ENCODE data around the gene SHC2.
"Not testable (repeated sequence)": the region's sequence is repeated elsewhere in the genome, so short reads cannot be mapped to it uniquely, and the experiment has no call there.

SHC2 gene

DNA sequence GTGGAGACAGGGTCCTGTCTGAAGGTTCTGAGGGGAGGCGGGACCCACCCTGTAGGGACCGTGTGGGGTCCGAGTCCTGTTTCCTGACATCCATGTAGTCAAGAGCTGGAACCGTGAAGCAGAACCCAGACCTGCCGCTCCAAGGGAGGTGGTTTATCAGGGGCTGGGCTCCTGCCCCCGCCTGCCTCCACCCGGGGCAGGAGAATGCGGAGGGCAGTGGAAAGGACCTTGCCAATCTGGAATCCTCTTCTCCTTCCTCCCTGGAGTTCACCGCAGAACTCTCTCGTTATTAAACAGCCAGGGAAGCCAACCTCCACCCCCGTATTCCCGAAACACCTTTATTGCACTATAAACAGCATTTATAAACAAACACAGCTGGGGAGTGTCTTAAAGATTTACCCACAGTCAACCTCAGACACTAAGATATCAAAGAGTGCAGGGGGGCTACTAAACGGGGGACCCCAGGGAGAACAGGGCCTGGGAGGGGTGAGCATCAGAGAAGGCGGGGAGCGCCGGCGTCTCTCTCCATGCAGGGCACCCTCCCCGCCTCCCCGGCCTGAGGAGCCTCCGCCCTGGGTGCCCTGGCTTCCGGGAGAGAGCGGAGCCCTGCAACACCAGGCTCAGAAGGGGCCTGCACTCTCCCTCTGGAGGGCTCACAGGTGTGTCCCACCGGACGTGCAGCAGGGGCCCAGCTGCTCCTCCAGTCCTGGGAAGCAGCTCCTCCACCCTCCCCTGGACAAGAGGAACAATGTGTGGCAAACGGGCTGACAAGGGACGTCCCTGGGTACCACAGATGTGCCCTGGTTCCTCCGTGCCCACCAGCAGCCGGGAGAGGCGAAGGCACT lies 55.5 kb downstream of the SHC2 start:
- DNase-seq = no peak

- peak; percentile 21 for DNase-seq
Observed at GRCh38 chr19:403221-404027, 57.4 kb downstream of the SHC2 start.

- peak; percentile 6 for DNase-seq
Observed at GRCh38 chr19:402786-403185, 58.0 kb downstream of the SHC2 start.

DNA sequence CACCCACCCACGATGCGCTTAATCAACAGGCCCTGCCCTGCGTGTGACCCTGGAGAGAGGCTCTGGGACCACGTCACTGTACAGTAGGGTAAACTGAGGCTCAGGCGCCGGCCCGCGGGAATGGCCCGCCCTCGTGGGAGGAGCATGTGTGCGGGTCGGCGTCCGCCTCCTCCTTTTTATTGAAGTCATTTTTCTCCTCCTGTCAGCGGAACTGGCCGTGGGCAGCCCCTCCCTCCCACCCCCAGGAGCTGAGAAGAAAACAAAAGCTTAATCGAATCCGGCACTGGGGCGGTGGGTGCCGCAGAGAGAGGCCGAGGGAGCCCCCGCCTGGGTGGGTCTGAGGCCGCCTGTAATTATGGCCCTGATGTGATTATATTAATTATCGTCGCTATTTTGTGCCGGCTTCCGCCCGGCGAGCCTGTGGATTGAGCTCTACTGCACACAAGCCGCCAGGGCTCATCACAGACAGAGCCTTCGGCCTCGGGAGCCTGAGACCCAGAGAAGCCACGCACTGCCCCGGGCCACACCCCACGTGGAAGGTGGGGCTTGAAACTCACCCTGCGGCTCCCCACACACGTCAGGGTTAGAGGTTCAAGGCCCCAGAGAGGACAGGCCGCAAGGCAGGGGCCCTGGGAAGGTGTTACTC lies 58.8 kb downstream of the SHC2 start:
- peak; percentile 30 for DNase-seq

GRCh38 chr19:400976-401865 lies 59.6 kb downstream of the SHC2 start:
- peak; percentile 7 for DNase-seq

DNA sequence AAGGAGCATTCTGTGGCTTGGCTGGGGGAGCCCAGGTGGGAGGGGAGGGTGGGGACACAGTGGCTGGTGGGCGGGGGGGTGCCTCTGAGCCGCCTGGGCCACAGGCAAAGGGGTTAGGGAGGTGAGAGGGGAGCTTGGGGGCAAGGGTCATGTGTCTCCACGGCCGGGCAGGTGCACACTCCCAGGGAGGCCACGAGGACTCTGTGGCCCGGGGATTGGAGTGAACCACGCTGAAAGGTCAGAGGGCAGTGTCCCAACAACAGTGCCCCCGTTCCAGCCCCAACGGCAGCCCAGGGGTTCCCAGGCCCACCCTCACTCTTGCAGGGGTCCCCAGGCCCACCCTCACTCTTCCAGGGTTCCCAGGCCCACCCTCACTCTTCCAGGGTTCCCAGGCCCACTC lies 61.5 kb downstream of the SHC2 start:
- no peak for DNase-seq

- DNase-seq = peak; percentile 4
Observed at GRCh38 chr19:398719-399118, 62.1 kb downstream of the SHC2 start.

- DNase-seq = peak; percentile 6
Observed at GRCh38 chr19:397941-398706, 62.7 kb downstream of the SHC2 start.

DNA sequence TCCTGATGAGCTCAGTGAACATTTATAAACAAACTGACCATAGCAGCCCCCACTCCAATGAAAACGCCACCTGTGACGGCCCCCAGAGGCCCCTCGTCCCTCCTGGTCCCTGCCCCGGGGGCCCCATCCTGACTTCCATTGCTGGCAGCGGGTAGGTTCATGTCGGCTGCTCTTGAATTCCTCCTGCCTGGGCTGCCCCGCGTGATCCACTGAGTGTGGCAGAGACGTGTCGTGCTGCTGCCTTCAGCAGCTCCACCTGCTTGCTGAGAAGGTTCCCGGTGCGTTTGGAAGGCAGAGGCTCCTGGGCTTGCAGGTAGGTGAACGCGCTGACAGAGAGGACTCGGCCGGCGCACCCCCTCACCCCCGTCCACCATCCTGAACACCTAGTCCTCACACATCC lies 63.5 kb downstream of the SHC2 start:
- peak; percentile 12 for DNase-seq

DNA sequence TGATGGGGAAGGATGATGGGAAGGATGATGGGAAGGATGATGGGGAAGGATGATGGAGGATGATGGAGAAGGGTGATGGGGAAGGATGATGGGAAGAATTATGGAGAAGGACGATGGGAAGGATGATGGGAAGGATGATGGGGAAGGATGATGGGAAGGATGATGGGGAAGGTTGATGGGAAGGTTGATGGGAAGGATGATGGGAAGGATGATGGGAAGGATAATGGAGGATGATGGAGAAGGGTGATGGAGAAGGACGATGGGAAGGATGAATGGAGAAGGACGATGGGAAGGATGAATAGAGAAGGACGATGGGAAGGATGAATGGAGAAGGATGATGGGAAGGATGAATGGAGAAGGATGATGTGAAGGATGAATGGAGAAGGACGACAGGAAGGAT lies 65.4 kb downstream of the SHC2 start:
- no peak for DNase-seq

GRCh38 chr19:394857-395256 lies 66.0 kb downstream of the SHC2 start:
- DNase-seq = not testable (repeated sequence)

GRCh38 chr19:393560-393959 lies 67.3 kb downstream of the SHC2 start:
- DNase-seq = not testable (repeated sequence)

GRCh38 chr19:392375-392970 lies 68.4 kb downstream of the SHC2 start:
- no peak for DNase-seq

DNA sequence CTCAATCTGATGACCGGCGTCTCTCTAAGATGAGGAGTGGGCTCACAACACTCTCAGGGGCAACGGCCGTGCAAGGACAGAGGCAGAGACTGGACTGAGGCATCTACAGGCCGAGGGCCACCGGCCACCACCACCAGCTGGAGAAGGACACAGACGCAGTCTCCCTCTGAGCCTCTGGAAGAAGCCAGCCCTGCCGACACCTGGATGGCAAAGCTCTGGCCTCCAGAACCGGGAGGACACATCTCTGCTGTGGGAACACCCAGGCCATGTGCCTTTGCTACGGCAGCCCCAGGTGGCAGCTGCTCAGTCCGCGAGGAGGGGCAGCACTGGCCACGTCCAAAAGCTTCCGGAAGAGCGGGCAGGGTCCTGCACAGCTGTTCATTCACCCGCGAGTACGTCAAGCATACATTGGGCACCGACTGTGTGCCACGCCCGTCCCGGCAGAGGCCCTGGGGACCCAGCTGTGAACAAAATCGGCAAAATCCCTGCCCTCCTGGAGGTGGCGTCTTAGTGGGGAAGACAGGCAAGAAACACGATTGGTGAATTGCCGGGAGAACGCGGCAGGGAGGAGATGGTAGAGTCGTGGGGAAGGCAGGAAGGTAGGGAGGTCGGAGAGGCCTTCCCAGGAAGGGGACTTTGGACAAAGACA lies 69.0 kb downstream of the SHC2 start:
- DNase-seq = no peak

GRCh38 chr19:391207-391557 lies 69.7 kb downstream of the SHC2 start:
- no peak for DNase-seq

GRCh38 chr19:390386-391206 lies 70.2 kb downstream of the SHC2 start:
- no peak for DNase-seq

- DNase-seq = no peak
Observed at GRCh38 chr19:389935-390289, 70.9 kb downstream of the SHC2 start.

- no peak for DNase-seq
Observed at GRCh38 chr19:389255-389934, 71.4 kb downstream of the SHC2 start.

GRCh38 chr19:388691-389090 lies 72.1 kb downstream of the SHC2 start:
- no peak for DNase-seq
